Liver (tissue), 9 donors: ENCODE results near the gene RPA3. TPM values are rescaled to one million over a fixed set of nuclear protein-coding genes. Genes with fewer than 3 reads are reported as not detected.

Experiments
- DNase-seq: peaks from one replicate; pipeline ENCODE4 v3.0.0-alpha.2; 2017; ENCODE audit warnings: low spot score
- H3K27ac ChIP-seq, 2 donors: one replicate each; pipeline ENCODE4 v1.7.0; 2013; ENCODE audit warnings: inconsistent platforms in 2 of 2, low read length in 2 of 2, control low read depth in 1 of 2, low read depth in 1 of 2, mild to moderate bottlenecking in 1 of 2
- H3K27me3 ChIP-seq, 4 donors: one replicate each; pipeline versions ENCODE4 v1.6.1 to v1.7.0; 2013; ENCODE audit warnings: low read length in 3 of 4, inconsistent platforms in 1 of 4, mild to moderate bottlenecking in 1 of 4, moderate library complexity in 1 of 4; ENCODE audit not compliant: control insufficient read depth in 4 of 4, insufficient read depth in 4 of 4
- H3K36me3 ChIP-seq, 4 donors: one replicate each; pipeline versions ENCODE4 v1.6.1 to v1.7.0; 2013; ENCODE audit warnings: low read length in 3 of 4, mild to moderate bottlenecking in 3 of 4, low read depth in 1 of 4, moderate library complexity in 1 of 4; ENCODE audit not compliant: control insufficient read depth in 4 of 4, insufficient read depth in 3 of 4
- H3K4me1 ChIP-seq, 4 donors: one replicate each; pipeline versions ENCODE4 v1.6.1 to v1.7.0; 2013; ENCODE audit warnings: low read length in 3 of 4, mild to moderate bottlenecking in 3 of 4, moderate library complexity in 1 of 4; ENCODE audit not compliant: control insufficient read depth in 4 of 4, insufficient read depth in 4 of 4
- H3K4me3 ChIP-seq, 3 donors: one replicate each; pipeline versions ENCODE4 v1.6.1 to v1.7.0; 2013; ENCODE audit warnings: low read length in 3 of 3, control low read depth in 1 of 3, low read depth in 1 of 3, mild to moderate bottlenecking in 1 of 3
- H3K9ac ChIP-seq, 2 donors: one replicate each; pipeline ENCODE4 v1.7.0; 2013; ENCODE audit warnings: low read length in 2 of 2, mild to moderate bottlenecking in 2 of 2, moderate library complexity in 2 of 2, control low read depth in 1 of 2, low read depth in 1 of 2
- H3K9me3 ChIP-seq, 4 donors: one replicate each; pipeline versions ENCODE4 v1.6.1 to v1.7.0; 2013; ENCODE audit warnings: low read length in 3 of 4; ENCODE audit not compliant: control insufficient read depth in 4 of 4
- EGR1 ChIP-seq, 2 donors: IDR thresholded peaks; 2 replicates each; pipeline ENCODE4 v1.6.1; 2016 to 2018; ENCODE audit warnings: antibody characterized with exemption in 2 of 2, low read depth in 2 of 2
- FOXA1 ChIP-seq: IDR thresholded peaks from 2 replicates; pipeline ENCODE4 v1.6.1; 2016; ENCODE audit warnings: antibody characterized with exemption
- FOXA2 ChIP-seq: IDR thresholded peaks from 2 replicates; pipeline ENCODE4 v1.6.1; 2016; ENCODE audit warnings: antibody characterized with exemption
- GABPA ChIP-seq, 2 donors: IDR thresholded peaks in 1 of 2; conservative IDR thresholded peaks in 1 of 2; 2 replicates each; pipeline ENCODE4 v1.6.1; 2016; ENCODE audit warnings: antibody characterized with exemption in 2 of 2, mild to moderate bottlenecking in 1 of 2, moderate library complexity in 1 of 2
- HNF4A ChIP-seq, 2 donors: conservative IDR thresholded peaks; 2 replicates each; pipeline ENCODE4 v1.6.1; 2016; ENCODE audit warnings: antibody characterized with exemption in 2 of 2, mild to moderate bottlenecking in 2 of 2
- HNF4G ChIP-seq: IDR thresholded peaks from 2 replicates; pipeline ENCODE4 v1.6.1; 2016; ENCODE audit warnings: antibody characterized with exemption
- JUND ChIP-seq, 2 donors: IDR thresholded peaks; 2 replicates each; pipeline ENCODE4 v1.6.1; 2016; ENCODE audit warnings: antibody characterized with exemption in 2 of 2
- NR2F2 ChIP-seq: IDR thresholded peaks from 2 replicates; pipeline ENCODE4 v1.6.1; 2016; ENCODE audit warnings: antibody characterized with exemption
- RAD21 ChIP-seq, 2 donors: IDR thresholded peaks; 2 replicates each; pipeline ENCODE4 v1.6.1; 2016; ENCODE audit warnings: antibody characterized with exemption in 2 of 2, mild to moderate bottlenecking in 2 of 2
- SP1 ChIP-seq: IDR thresholded peaks from 2 replicates; pipeline ENCODE4 v1.6.1; 2018; ENCODE audit warnings: antibody characterized with exemption, mild to moderate bottlenecking
- TAF1 ChIP-seq: conservative IDR thresholded peaks from 2 replicates; pipeline ENCODE4 v1.6.1; 2016; ENCODE audit warnings: antibody characterized with exemption, mild to moderate bottlenecking
- YY1 ChIP-seq: IDR thresholded peaks from 2 replicates; pipeline ENCODE4 v1.6.1; 2016; ENCODE audit warnings: antibody characterized with exemption, mild to moderate bottlenecking
- WGBS: extraction: QIAGEN DNeasy Blood & Tissue Kit; methylation state at CpG from one replicate; pipeline ENCODE4 v1.1.7; 2013; 5-methylcytosine and 5-hydroxymethylcytosine counted together
- polyA plus RNA-seq, 2 donors: library from polyadenylated mRNA; stranded (reverse) in 1 of 2; unstranded in 1 of 2; fragments of 200-250 nt in 1 of 2; fragments of >200 nt in 1 of 2; fragmentation: Nextera tagmentation in 1 of 2; extraction: Ambion mirVana in 1 of 2; gene quantifications; one replicate each; pipeline versions ENCODE4 v1.2.1 to v1.2.3, GENCODE V29; 2013 to 2015
- total RNA-seq, 2 donors: library from RNA; depleted of rRNA; stranded (reverse); fragments of >200 nt; gene quantifications; one replicate each; pipeline ENCODE4 v1.2.3, GENCODE V29; 2014
- TF ChIP-seq, protein P1 (sequence below): IDR thresholded peaks from 2 replicates; pipeline ENCODE4 v1.6.1; 2016; ENCODE audit warnings: antibody characterized with exemption
- TF ChIP-seq, protein P2 (sequence below): IDR thresholded peaks from 2 replicates; pipeline ENCODE4 v1.6.1; 2016; ENCODE audit warnings: antibody characterized with exemption
- TF ChIP-seq, protein P3 (sequence below): IDR thresholded peaks from 2 replicates; pipeline ENCODE4 v1.6.1; 2016; ENCODE audit warnings: antibody characterized with exemption, mild to moderate bottlenecking
- TF ChIP-seq, protein P4 (sequence below): IDR thresholded peaks from 2 replicates; pipeline ENCODE4 v1.6.1; 2016; ENCODE audit warnings: antibody characterized with exemption
- TF ChIP-seq, protein P5 (sequence below): fragments of 150-350 bp; IDR thresholded peaks from 2 replicates; pipeline ENCODE4 v1.5.1; 2017; ENCODE audit warnings: improper control_type of control experiment, low read depth, low read length; ENCODE audit not compliant: missing input control
- donor health status: healthy.
- donor health status: healthy.
- donor health status: healthy.
- donor health status: healthy.
- donor health status: healthy.

Gene RPA3
- total and polyA plus RNA-seq, 4 donors: 13.0 to 53.1 (median 18.6) TPM

DNA sequence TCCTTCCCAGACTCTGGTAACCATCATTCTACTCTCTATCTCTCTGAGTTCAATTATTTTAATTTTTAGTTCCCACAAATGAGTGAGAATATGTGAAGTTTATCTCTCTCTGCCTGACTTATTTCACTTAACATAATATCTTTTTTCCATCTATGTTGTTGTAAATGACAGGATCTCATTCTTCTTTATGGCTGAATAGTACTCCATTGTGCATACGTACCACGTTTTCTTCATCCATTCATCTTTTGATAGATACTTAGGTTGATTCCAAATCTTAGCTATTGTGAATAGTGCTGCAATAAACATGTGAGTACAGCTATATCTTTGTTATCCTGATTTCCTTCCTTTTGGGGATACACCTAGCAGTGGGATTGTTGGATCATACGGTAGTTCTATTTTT, 23.9 kb downstream of the RPA3 start:
- H3K27me3 ChIP-seq: no peaks in the 10 kb centered on the region
- no peaks in the 10 kb centered on the region for H3K9me3 ChIP-seq
- no peak overlapping the region for H3K4me3 ChIP-seq
- DNase-seq: no peak
- no peak overlapping the region for H3K9ac ChIP-seq
- no peak overlapping the region for H3K27ac ChIP-seq
- TF ChIP-seq FOXA1 (no peak), SP1 (no peak), EGR1 (IDR thresholded peaks at IDR 0.05; ENCODE audit: low read depth in 2 of 2) (no peak), NR2F2 (no peak), HNF4G (no peak), TAF1 (no peak), YY1 (no peak), FOXA2 (no peak), JUND (IDR thresholded peaks at IDR 0.05) (no peak), RAD21 (IDR thresholded peaks at IDR 0.05) (no peak), HNF4A (conservative IDR thresholded peaks at IDR 0.05) (no peak), GABPA (IDR thresholded peaks at IDR 0.05 in 1 of 2, conservative IDR thresholded peaks at IDR 0.05 in 1 of 2) (no peak)
- TF ChIP-seq, protein P1, sequence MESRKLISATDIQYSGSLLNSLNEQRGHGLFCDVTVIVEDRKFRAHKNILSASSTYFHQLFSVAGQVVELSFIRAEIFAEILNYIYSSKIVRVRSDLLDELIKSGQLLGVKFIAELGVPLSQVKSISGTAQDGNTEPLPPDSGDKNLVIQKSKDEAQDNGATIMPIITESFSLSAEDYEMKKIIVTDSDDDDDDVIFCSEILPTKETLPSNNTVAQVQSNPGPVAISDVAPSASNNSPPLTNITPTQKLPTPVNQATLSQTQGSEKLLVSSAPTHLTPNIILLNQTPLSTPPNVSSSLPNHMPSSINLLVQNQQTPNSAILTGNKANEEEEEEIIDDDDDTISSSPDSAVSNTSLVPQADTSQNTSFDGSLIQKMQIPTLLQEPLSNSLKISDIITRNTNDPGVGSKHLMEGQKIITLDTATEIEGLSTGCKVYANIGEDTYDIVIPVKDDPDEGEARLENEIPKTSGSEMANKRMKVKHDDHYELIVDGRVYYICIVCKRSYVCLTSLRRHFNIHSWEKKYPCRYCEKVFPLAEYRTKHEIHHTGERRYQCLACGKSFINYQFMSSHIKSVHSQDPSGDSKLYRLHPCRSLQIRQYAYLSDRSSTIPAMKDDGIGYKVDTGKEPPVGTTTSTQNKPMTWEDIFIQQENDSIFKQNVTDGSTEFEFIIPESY: no peak
- TF ChIP-seq, protein P2, sequence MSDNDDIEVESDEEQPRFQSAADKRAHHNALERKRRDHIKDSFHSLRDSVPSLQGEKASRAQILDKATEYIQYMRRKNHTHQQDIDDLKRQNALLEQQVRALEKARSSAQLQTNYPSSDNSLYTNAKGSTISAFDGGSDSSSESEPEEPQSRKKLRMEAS: no peak
- TF ChIP-seq, protein P3, sequence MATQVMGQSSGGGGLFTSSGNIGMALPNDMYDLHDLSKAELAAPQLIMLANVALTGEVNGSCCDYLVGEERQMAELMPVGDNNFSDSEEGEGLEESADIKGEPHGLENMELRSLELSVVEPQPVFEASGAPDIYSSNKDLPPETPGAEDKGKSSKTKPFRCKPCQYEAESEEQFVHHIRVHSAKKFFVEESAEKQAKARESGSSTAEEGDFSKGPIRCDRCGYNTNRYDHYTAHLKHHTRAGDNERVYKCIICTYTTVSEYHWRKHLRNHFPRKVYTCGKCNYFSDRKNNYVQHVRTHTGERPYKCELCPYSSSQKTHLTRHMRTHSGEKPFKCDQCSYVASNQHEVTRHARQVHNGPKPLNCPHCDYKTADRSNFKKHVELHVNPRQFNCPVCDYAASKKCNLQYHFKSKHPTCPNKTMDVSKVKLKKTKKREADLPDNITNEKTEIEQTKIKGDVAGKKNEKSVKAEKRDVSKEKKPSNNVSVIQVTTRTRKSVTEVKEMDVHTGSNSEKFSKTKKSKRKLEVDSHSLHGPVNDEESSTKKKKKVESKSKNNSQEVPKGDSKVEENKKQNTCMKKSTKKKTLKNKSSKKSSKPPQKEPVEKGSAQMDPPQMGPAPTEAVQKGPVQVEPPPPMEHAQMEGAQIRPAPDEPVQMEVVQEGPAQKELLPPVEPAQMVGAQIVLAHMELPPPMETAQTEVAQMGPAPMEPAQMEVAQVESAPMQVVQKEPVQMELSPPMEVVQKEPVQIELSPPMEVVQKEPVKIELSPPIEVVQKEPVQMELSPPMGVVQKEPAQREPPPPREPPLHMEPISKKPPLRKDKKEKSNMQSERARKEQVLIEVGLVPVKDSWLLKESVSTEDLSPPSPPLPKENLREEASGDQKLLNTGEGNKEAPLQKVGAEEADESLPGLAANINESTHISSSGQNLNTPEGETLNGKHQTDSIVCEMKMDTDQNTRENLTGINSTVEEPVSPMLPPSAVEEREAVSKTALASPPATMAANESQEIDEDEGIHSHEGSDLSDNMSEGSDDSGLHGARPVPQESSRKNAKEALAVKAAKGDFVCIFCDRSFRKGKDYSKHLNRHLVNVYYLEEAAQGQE: no peak
- TF ChIP-seq, protein P4, sequence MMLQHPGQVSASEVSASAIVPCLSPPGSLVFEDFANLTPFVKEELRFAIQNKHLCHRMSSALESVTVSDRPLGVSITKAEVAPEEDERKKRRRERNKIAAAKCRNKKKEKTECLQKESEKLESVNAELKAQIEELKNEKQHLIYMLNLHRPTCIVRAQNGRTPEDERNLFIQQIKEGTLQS: no peak
- TF ChIP-seq, protein P5, sequence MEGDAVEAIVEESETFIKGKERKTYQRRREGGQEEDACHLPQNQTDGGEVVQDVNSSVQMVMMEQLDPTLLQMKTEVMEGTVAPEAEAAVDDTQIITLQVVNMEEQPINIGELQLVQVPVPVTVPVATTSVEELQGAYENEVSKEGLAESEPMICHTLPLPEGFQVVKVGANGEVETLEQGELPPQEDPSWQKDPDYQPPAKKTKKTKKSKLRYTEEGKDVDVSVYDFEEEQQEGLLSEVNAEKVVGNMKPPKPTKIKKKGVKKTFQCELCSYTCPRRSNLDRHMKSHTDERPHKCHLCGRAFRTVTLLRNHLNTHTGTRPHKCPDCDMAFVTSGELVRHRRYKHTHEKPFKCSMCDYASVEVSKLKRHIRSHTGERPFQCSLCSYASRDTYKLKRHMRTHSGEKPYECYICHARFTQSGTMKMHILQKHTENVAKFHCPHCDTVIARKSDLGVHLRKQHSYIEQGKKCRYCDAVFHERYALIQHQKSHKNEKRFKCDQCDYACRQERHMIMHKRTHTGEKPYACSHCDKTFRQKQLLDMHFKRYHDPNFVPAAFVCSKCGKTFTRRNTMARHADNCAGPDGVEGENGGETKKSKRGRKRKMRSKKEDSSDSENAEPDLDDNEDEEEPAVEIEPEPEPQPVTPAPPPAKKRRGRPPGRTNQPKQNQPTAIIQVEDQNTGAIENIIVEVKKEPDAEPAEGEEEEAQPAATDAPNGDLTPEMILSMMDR: no peak
- peaks cover 0 to 8% (median 5%) of the 10 kb centered on the region in 4 donors for H3K4me1 ChIP-seq
- no peaks in the 10 kb centered on the region for H3K36me3 ChIP-seq
- WGBS: 90% methylated on average over 3 of the region's 3 CpGs

DNA sequence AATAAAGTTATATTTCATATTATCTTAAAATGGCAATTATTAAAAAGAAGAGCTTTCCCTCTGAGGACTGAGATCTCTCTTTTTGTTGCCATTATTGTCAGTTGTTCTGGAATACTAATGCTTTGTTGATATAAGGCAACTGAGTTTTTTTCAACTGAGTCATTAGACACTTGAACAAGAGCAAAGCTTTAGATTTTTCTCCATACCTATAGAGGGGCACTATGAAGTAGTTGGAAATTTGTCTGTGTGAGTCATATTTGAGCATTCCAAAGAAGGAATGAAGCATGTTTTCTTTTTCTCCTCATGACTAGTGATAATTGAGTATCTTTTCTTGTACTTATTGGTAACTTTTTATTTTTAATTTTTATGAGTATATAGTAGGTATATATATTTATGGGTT, 24.5 kb downstream of the RPA3 start:
- no peak overlapping the region for H3K9ac ChIP-seq
- H3K36me3 ChIP-seq: no peaks in the 10 kb centered on the region
- no peak overlapping the region for H3K27ac ChIP-seq
- TF ChIP-seq, protein P1: no peak
- TF ChIP-seq GABPA (IDR thresholded peaks at IDR 0.05 in 1 of 2, conservative IDR thresholded peaks at IDR 0.05 in 1 of 2) (no peak), YY1 (no peak), EGR1 (IDR thresholded peaks at IDR 0.05; ENCODE audit: low read depth in 2 of 2) (no peak), JUND (IDR thresholded peaks at IDR 0.05) (no peak)
- TF ChIP-seq, protein P2: no peak
- TF ChIP-seq, protein P5: no peak
- peaks cover 0 to 8% (median 5%) of the 10 kb centered on the region in 4 donors for H3K4me1 ChIP-seq
- no peak overlapping the region for H3K4me3 ChIP-seq
- DNase-seq: no peak
- H3K9me3 ChIP-seq: no peaks in the 10 kb centered on the region
- no peaks in the 10 kb centered on the region for H3K27me3 ChIP-seq
